OCI-LY3 (cell line): ENCODE data around the gene NCR2.

ENCODE experiments used
- H2AFZ ChIP-seq: fragments of 200-600, 300-600 bp; shearing (Covaris generic); 2 replicates; pipeline ENCODE4 v1.6.0; 2014; ENCODE audit warnings: antibody characterized with exemption, low read depth, low read length
- H3K27ac ChIP-seq: fragments of 200-600, 300-600 bp; sonication (generic); 2 replicates; pipeline ENCODE4 v1.5.1; 2014; ENCODE audit warnings: mild to moderate bottlenecking, low read length, moderate library complexity, mixed read lengths
- H3K27me3 ChIP-seq: fragments of 200-600, 300-600 bp; sonication (generic); 2 replicates; pipeline ENCODE4 v1.6.1; 2014; ENCODE audit warnings: low read depth, low read length, mixed read lengths
- H3K36me3 ChIP-seq: fragments of 200-600, 300-600 bp; sonication (generic); replicated peaks from 2 replicates; pipeline ENCODE3; 2014; ENCODE audit warnings: low read depth, low read length, mixed read lengths
- H3K4me1 ChIP-seq: fragments of 300-600, 200-600 bp; sonication (generic); 2 replicates; pipeline ENCODE4 v1.6.1; 2014; ENCODE audit warnings: low read length, mixed read lengths
- H3K4me2 ChIP-seq: fragments of 200-600, 300-600 bp; sonication (generic); 2 replicates; pipeline ENCODE4 v1.6.1; 2014; ENCODE audit warnings: low read length, mixed read lengths
- H3K4me3 ChIP-seq: fragments of 300-600, 200-600 bp; sonication (generic); 2 replicates; pipeline ENCODE4 v1.5.1; 2014; ENCODE audit warnings: antibody characterized with exemption, mild to moderate bottlenecking, low read length, moderate library complexity
- H3K79me2 ChIP-seq: fragments of 300-600, 200-600 bp; shearing (Covaris generic); 2 replicates; pipeline ENCODE4 v1.6.1; 2014; ENCODE audit warnings: mild to moderate bottlenecking, low read length, mixed read lengths
- H3K9ac ChIP-seq: fragments of 300-600, 200-600 bp; shearing (Covaris generic); 2 replicates; pipeline ENCODE4 v1.6.0; 2014; ENCODE audit warnings: mild to moderate bottlenecking, low read length, moderate library complexity
- H3K9me3 ChIP-seq: fragments of 200-600, 300-600 bp; shearing (Covaris generic); 2 replicates; pipeline ENCODE4 v1.6.1; 2014; ENCODE audit warnings: low read length, mixed read lengths; ENCODE audit not compliant: insufficient read depth
- H4K20me1 ChIP-seq: fragments of 200-600, 300-600 bp; sonication (generic); 2 replicates; pipeline ENCODE4 v1.6.1; 2016; ENCODE audit warnings: low read length, mixed read lengths; ENCODE audit not compliant: insufficient read depth
- CTCF ChIP-seq: fragments of 200-600, 300-600 bp; sonication (generic); IDR thresholded peaks from 2 replicates; pipeline ENCODE4 v1.5.1; 2014; ENCODE audit warnings: antibody characterized with exemption, low read length, low read depth
- EZH2phosphoT487 ChIP-seq: fragments of 200-600 bp; shearing (Covaris generic); IDR thresholded peaks from 2 replicates; pipeline ENCODE4 v1.6.1; 2018; ENCODE audit warnings: antibody characterized with exemption, mixed run types, low read depth

The NCR2 gene

GRCh38 chr6:41346441-41346840 lies 11.0 kb downstream of the NCR2 start:
- peaks cover 9% of the 10 kb centered on the region for H3K4me1 ChIP-seq
- H3K9me3 ChIP-seq: no peaks in the 10 kb centered on the region
- H3K79me2 ChIP-seq: no peaks in the 10 kb centered on the region
- no peak overlapping the region for H3K9ac ChIP-seq
- no peaks in the 10 kb centered on the region for H4K20me1 ChIP-seq
- no peaks in the 10 kb centered on the region for H3K36me3 ChIP-seq
- H3K27ac ChIP-seq: no peak overlapping the region
- H3K4me2 ChIP-seq: no peak overlapping the region
- TF ChIP-seq CTCF (no peak), EZH2phosphoT487 (no peak)
- no peak overlapping the region for H3K4me3 ChIP-seq
- H2AFZ ChIP-seq: no peak overlapping the region
- peaks cover 33% of the 10 kb centered on the region for H3K27me3 ChIP-seq

GRCh38 chr6:41347378-41348050 lies 12.1 kb downstream of the NCR2 start:
- H2AFZ ChIP-seq: no peak overlapping the region
- no peak overlapping the region for H3K4me2 ChIP-seq
- no peak for TF ChIP-seq CTCF
- no peak overlapping the region for H3K9ac ChIP-seq
- no peak overlapping the region for H3K27ac ChIP-seq
- no peaks in the 10 kb centered on the region for H3K9me3 ChIP-seq
- no peaks in the 10 kb centered on the region for H4K20me1 ChIP-seq
- no peaks in the 10 kb centered on the region for H3K36me3 ChIP-seq
- H3K4me1 ChIP-seq: peaks cover 9% of the 10 kb centered on the region
- H3K79me2 ChIP-seq: no peaks in the 10 kb centered on the region
- no peak overlapping the region for H3K4me3 ChIP-seq
- peaks cover 33% of the 10 kb centered on the region for H3K27me3 ChIP-seq

- Histone ChIP-seq H3K36me3 (no peaks in the 10 kb centered on the region), H2AFZ (no peak overlapping the region), H3K79me2 (no peaks in the 10 kb centered on the region), H3K27me3 (peaks cover 37% of the 10 kb centered on the region), H3K4me3 (no peak overlapping the region), H3K9me3 (no peaks in the 10 kb centered on the region), H3K27ac (no peak overlapping the region), H3K4me2 (no peak overlapping the region), H3K9ac (no peak overlapping the region), H4K20me1 (no peaks in the 10 kb centered on the region), H3K4me1 (peaks cover under 1% of the 10 kb centered on the region; the same call in 1 of the 2 replicates)
- TF ChIP-seq CTCF (no peak), EZH2phosphoT487 (no peak)
Measured at GRCh38 chr6:41348934-41349333, 13.5 kb downstream of the NCR2 start.

GRCh38 chr6:41352396-41352795 lies 17.0 kb downstream of the NCR2 start:
- no peak for TF ChIP-seq CTCF
- TF ChIP-seq EZH2phosphoT487: no peak
- Histone ChIP-seq H3K79me2 (no peaks in the 10 kb centered on the region), H3K4me3 (no peak overlapping the region)

More at GRCh38 chr6:41352396-41352795, 17.0 kb downstream of the NCR2 start:
- Histone ChIP-seq H3K27ac (no peak overlapping the region), H2AFZ (no peak overlapping the region), H3K9me3 (no peaks in the 10 kb centered on the region), H4K20me1 (no peaks in the 10 kb centered on the region), H3K27me3 (peaks cover 49% of the 10 kb centered on the region), H3K9ac (no peak overlapping the region), H3K36me3 (no peaks in the 10 kb centered on the region), H3K4me1 (no peaks in the 10 kb centered on the region), H3K4me2 (no peak overlapping the region)
